GM21360 (cell line): ENCODE data around the gene DYNLT2.
"Not testable (repeated sequence)": the region's sequence is repeated elsewhere in the genome, so short reads cannot be mapped to it uniquely, and the experiment has no call there.

ENCODE experiments used
- ATAC-seq: cut with Tn5 transposase; IDR thresholded peaks from one replicate; pipeline ENCODE4 v1.9.1; 2021; ENCODE audit warnings: mild to moderate bottlenecking, moderate library complexity; ENCODE audit not compliant: unreplicated experiment

DYNLT2 gene

GRCh38 chr6:169701954-169702839, 49.2 kb downstream of the DYNLT2 start, which contains the start of the genes C6orf120 and WDR27:
TSS of gene C6orf120 (plus strand) at chr6:169702126. CDS start at chr6:169702460, 334 bp downstream.
TSS of gene WDR27 (minus strand) at chr6:169702029. CDS start at chr6:169689005, 13,024 bp downstream.
- ATAC-seq, result peak; percentile 95

GRCh38 chr6:169701311-169701953, 49.9 kb downstream of the DYNLT2 start:
- ATAC-seq, result peak; percentile 0

GRCh38 chr6:169700296-169700695, 51.1 kb downstream of the DYNLT2 start:
- no peak for ATAC-seq

- not testable (repeated sequence) for ATAC-seq
These were observed 54.3 kb downstream of the DYNLT2 start for GRCh38 chr6:169697115-169697514.

GRCh38 chr6:169695131-169695530, 56.2 kb downstream of the DYNLT2 start:
- no peak for ATAC-seq

- ATAC-seq, result no peak
These were observed 58.9 kb downstream of the DYNLT2 start for GRCh38 chr6:169692516-169692915.

- ATAC-seq, result no peak
These were observed 60.1 kb downstream of the DYNLT2 start for GRCh38 chr6:169691260-169691659.
